D721Med (cell line): Measurements from ENCODE around the gene LRRC23.

Experiments
- DNase-seq: peaks from one replicate; pipeline ENCODE4 v3.0.0; 2011; ENCODE audit warnings: low spot score; ENCODE audit not compliant: insufficient read length
- FAIRE-seq: peaks from 2 replicates; lab custom pipeline; 2011; peaks lifted over from hg19 to GRCh38; lab: Jason Lieb, UNC
- CTCF ChIP-seq: IDR thresholded peaks from 2 replicates; pipeline ENCODE4 v1.5.1; 2012; ENCODE audit warnings: mild to moderate bottlenecking, control low read depth; ENCODE audit not compliant: insufficient read depth; ENCODE audit errors: missing control alignments

LRRC23 gene

GRCh38 chr12:6921996-6922946 lies 17.6 kb downstream of the LRRC23 start:
- FAIRE-seq (no peak), DNase-seq (no peak)
- TF ChIP-seq CTCF, result no peak

DNA sequence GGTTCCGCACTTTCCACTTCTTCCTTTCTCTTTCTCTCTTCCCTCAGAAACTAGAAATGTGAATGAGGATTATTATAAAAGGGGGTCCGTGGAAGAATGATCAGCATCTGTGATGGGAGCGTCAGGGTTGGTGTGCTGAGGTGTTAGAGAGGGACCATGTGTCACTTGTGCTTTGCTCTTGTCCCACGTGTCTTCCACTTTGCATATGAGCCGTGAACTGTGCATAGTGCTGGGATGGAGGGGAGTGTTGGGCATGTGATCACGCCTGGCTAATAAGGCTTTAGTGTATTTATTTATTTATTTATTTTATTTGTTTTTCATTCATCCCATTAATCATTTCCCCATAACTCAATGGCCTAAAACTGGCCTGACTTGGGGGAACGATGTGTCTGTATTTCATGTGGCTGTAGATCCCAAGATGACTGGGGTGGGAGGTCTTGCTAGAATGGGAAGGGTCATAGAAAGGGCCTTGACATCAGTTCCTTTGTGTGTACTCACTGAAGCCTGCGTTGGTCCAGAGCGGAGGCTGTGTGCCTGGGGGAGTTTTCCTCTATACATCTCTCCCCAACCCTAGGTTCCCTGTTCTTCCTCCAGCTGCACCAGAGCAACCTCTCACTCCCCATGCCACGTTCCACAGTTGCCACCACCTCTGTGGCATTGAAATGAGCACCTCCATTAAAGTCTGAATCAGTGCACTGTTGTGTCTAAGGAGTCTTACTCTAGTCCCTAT lies 18.5 kb downstream of the LRRC23 start:
- FAIRE-seq (no peak), DNase-seq (no peak)
- TF ChIP-seq CTCF, result no peak

DNA sequence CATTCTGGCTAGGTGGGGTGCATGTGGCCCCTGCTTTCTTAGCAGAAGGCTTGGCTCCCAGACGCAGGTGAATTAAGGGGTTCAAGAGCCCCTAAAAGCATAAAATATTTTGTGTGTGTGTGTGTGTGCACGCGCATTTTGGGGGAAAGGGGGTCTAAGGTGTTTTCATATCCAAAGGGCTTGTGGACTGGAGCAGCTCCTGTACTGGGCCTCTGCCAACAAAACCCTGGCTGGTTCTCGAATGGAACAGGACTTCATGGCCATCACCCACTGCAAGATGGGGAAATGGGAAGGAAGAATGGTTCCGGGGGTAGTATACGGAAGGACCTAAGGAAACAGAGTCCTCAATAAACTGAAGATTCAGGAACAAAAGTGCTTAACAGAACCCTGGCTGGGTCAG lies 19.2 kb downstream of the LRRC23 start:
- DNase-seq, result no peak
- no peak for TF ChIP-seq CTCF
- no peak for FAIRE-seq

DNA sequence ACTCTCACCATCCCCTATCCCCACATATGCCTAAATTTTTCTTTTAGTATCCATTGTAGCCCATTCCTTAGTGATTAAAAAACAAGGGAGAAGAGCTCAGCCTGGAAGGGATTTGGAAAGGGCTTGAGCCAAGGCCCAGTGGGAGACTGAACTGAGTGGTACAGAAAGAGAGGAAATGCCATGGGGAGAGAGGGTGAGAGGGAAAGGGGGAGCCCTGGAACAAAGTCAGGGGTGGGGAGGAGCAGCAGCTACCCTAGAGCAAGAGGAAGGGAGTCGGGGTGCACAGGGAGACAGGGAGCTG lies 20.6 kb downstream of the LRRC23 start:
- no peak for TF ChIP-seq CTCF
- FAIRE-seq, result no peak

DNA sequence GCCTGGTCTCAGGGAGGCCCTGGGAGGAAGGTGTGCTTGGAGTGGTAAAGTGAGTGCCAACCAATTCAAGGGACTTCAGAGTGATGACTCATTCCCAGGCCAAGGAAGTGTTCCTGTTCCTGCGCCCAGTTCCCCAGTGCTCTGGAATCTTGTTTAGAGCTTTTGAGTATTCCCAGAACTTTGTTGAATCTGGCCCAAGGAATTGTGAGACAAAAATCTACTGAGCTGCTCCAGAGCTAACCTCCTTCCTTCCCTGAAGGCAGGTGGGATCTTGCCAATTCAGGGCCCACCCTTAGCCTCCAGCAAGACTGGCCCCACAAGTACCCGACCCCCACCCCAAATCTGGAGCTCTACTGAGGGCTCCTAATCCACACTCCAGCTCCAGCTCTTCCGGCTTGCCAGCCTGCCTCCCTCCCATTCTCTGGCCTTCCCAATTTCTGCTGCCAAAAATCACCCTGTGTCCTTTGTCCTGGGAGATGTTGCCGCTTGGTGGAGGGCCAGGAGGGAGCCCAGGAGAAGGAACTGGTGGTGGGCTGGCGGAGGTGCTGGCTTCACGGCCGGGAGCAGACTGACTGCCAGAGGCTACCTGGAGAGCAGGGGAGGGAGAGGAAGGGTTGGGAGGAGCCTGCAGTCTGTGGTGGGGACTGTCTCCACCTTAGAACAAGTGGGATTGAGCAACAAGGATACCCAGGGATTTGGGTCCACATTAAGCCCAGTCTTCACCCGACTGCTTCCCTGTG lies 21.1 kb downstream of the LRRC23 start:
- DNase-seq, result no peak
- FAIRE-seq, result no peak

More for the DNA sequence above, 20.6 kb downstream of the LRRC23 start:
- no peak for DNase-seq

More for the DNA sequence above, 21.1 kb downstream of the LRRC23 start:
- TF ChIP-seq CTCF, result no peak
